HepG2 (cell line): Measurements from ENCODE around the gene RBM25. TPM values are rescaled to one million over a fixed set of nuclear protein-coding genes. Genes with fewer than 3 reads are reported as not detected.

Source experiments
- ATAC-seq: fragments of 200-7000 bp; cut with Tn5 transposase; 3 replicates; pipeline ENCODE4 v1.9.1; 2020; ENCODE audit warnings: mild to moderate bottlenecking, moderate library complexity
- BruUV-seq: library from RNA; stranded (reverse); fragments of 400-500 nt; replicated peaks from 2 replicates; lab custom pipeline; 2021; lab: Mats Ljungman, UMichigan
- CTCF ChIA-PET: fragments of 300-600 bp; formaldehyde crosslinking; extraction: SDS; loops from one replicate; lab custom pipeline; 2021; ENCODE audit warnings: low total read pairs, inconsistent platforms, low intra/inter-chr PET ratio; lab: Yijun Ruan, JAX
- POLR2A ChIA-PET: fragments of 350-600 bp; sonication (Branson Sonifier 250); formaldehyde crosslinking; loops from one replicate; lab custom pipeline; 2020; ENCODE audit warnings: antibody characterized with exemption, inconsistent platforms; lab: Yijun Ruan, JAX
- DNase-seq: peaks from one replicate; pipeline ENCODE4 v3.0.0-alpha.2; 2015; ENCODE audit warnings: low spot score
- FAIRE-seq: peaks from 3 replicates; lab custom pipeline; 2011; peaks lifted over from hg19 to GRCh38; lab: Jason Lieb, UNC
- H2AFZ ChIP-seq: one replicate; pipeline ENCODE4 v1.6.1; 2011; ENCODE audit warnings: low read length, inconsistent platforms
- H3K27ac ChIP-seq: fragments of 300-600 bp; 3 replicates; pipeline ENCODE4 v1.8.0; 2011; ENCODE audit warnings: mixed run types, mild to moderate bottlenecking, mixed read lengths, low read length, inconsistent platforms; ENCODE audit not compliant: insufficient read depth; ENCODE audit errors: extremely low read length
- H3K27me3 ChIP-seq, 2 experiments: fragments of 200-600 bp in 1 of 2; 2 replicates in 1 of 2; 3 replicates in 1 of 2; pipeline versions ENCODE4 v1.6.0 to v1.8.0; 2011; ENCODE audit warnings: low read length in 2 of 2, mild to moderate bottlenecking in 2 of 2, moderate library complexity in 2 of 2, inconsistent platforms in 1 of 2; ENCODE audit not compliant: insufficient read depth in 2 of 2, control insufficient read depth in 1 of 2
- H3K36me3 ChIP-seq, 2 experiments: fragments of 200-600 bp in 1 of 2; replicated peaks in 1 of 2; 2 replicates in 1 of 2; 3 replicates in 1 of 2; pipeline versions ENCODE4 v1.5.1 to v1.8.0; 2011; ENCODE audit warnings: low read length in 2 of 2, inconsistent platforms in 1 of 2; ENCODE audit not compliant: insufficient read depth in 2 of 2, control insufficient read depth in 1 of 2
- H3K4me1 ChIP-seq: 2 replicates; pipeline ENCODE4 v1.5.1; 2012; ENCODE audit warnings: low read length, inconsistent platforms; ENCODE audit not compliant: insufficient read depth
- H3K4me2 ChIP-seq: 2 replicates; pipeline ENCODE4 v1.6.0; 2011; ENCODE audit warnings: low read depth, low read length, inconsistent platforms
- H3K4me3 ChIP-seq, 3 experiments: fragments of 200-600 bp in 1 of 3; sonication (generic), shearing (Covaris generic) in 1 of 3; replicated peaks in 1 of 3; 2 replicates each; pipeline ENCODE4 v1.5.1; 2011 to 2016; ENCODE audit warnings: low read length in 3 of 3, inconsistent platforms in 2 of 3, low read depth in 2 of 3, mild to moderate bottlenecking in 2 of 3, control low read depth in 1 of 3, mixed read lengths in 1 of 3; ENCODE audit not compliant: insufficient read depth in 1 of 3
- H3K79me2 ChIP-seq: one replicate; pipeline ENCODE4 v1.6.1; 2011; ENCODE audit warnings: low read length, inconsistent platforms; ENCODE audit not compliant: insufficient read depth
- H3K9ac ChIP-seq: 2 replicates; pipeline ENCODE4 v1.6.0; 2011; ENCODE audit warnings: mild to moderate bottlenecking, low read depth, low read length, inconsistent platforms; ENCODE audit not compliant: insufficient read depth
- H3K9me3 ChIP-seq: 2 replicates; pipeline ENCODE4 v1.5.1; 2012; ENCODE audit warnings: mild to moderate bottlenecking, low read length
- H4K20me1 ChIP-seq: 2 replicates; pipeline ENCODE4 v1.6.0; 2011; ENCODE audit warnings: inconsistent platforms, mild to moderate bottlenecking, low read length, moderate library complexity; ENCODE audit not compliant: insufficient read depth
- ARID3A ChIP-seq: IDR thresholded peaks from 2 replicates; pipeline ENCODE4 v1.6.1; 2012; ENCODE audit warnings: low read depth, low read length, improper control_type of control experiment
- CTCF ChIP-seq: sonication (generic); formaldehyde crosslinking; IDR thresholded peaks from 2 replicates; pipeline ENCODE4 v1.5.0; 2020; ENCODE audit warnings: mild to moderate bottlenecking, missing genetic modification reagents, moderate library complexity
- ETS1 ChIP-seq: sonication (generic); formaldehyde crosslinking; IDR thresholded peaks from 2 replicates; pipeline ENCODE4 v1.4.0; 2020; ENCODE audit warnings: missing genetic modification reagents
- KAT7 ChIP-seq: IDR thresholded peaks from 2 replicates; pipeline ENCODE4 v1.6.1; 2018; ENCODE audit warnings: borderline replicate concordance, missing compliant biosample characterization
- REL ChIP-seq: sonication (generic); formaldehyde crosslinking; conservative IDR thresholded peaks from 2 replicates; pipeline ENCODE4 v1.8.0; 2022; ENCODE audit warnings: mild to moderate bottlenecking, missing genetic modification reagents, moderate library complexity
- STAG1 ChIP-seq: sonication (generic); formaldehyde crosslinking; IDR thresholded peaks from 2 replicates; pipeline ENCODE4 v1.4.0; 2020; ENCODE audit warnings: missing genetic modification reagents
- THAP9 ChIP-seq: sonication (generic); formaldehyde crosslinking; IDR thresholded peaks from 2 replicates; pipeline ENCODE4; 2020; ENCODE audit warnings: missing genetic modification reagents, mild to moderate bottlenecking, borderline replicate concordance
- ZNF83 ChIP-seq: sonication (generic); formaldehyde crosslinking; IDR thresholded peaks from 2 replicates; pipeline ENCODE4 v1.4.0; 2020; ENCODE audit warnings: missing genetic modification reagents, mild to moderate bottlenecking, borderline replicate concordance
- WGBS: methylation state at CpG from one replicate; pipeline ENCODE4 v1.1.6; 2017; ENCODE audit warnings: low lambda C conversion rate; 5-methylcytosine and 5-hydroxymethylcytosine counted together
- in situ Hi-C: cut with HindIII; loops from 2 replicates; pipeline ENCODE4 v1.10.0; 2017; ENCODE audit warnings: low pct_unique_long_range_greater_than_20kb; ENCODE audit not compliant: extremely low pct_ligation_motif_present
- intact Hi-C: fragments of 100-400 bp; cut with micrococcal nuclease; formaldehyde crosslinking; loops from one replicate; pipeline ENCODE4 v1.10.0; 2022; ENCODE audit not compliant: unreplicated experiment
- polyA plus RNA-seq, 8 experiments: library from polyadenylated mRNA; depleted of rRNA in 3 of 8; stranded (reverse) in 7 of 8; unstranded in 1 of 8; fragments of >200 nt; fragmentation: Illumina TruSeq in 4 of 8; extraction: Trizol in 4 of 8; gene quantifications; 2 replicates each; pipeline versions ENCODE4 v1.2.1 to v1.2.3, GENCODE V29; 2011 to 2016; ENCODE audit warnings: low read depth in 4 of 8, missing spikeins in 1 of 8, mixed read lengths in 1 of 8; ENCODE audit not compliant: insufficient read depth in 1 of 8
- total RNA-seq, 5 experiments: library from RNA; depleted of rRNA; stranded (reverse); fragments of >200 nt; fragmentation: Illumina TruSeq; extraction: Trizol; gene quantifications; 2 replicates each; pipeline ENCODE4 v1.2.3, GENCODE V29; 2016; ENCODE audit warnings: low read depth in 1 of 5

RBM25 gene
- total and polyA plus RNA-seq, 2 of the 13 experiments (the other 11 are each of a cell fraction or from before 2014, with no cell fraction given), result 34.1 to 65.9 TPM

GRCh38 chr14:73172500-73172899 is 114.2 kb downstream of the RBM25 start:
- Histone ChIP-seq H3K4me3 (no peak overlapping the region), H3K27ac (no peak overlapping the region), H3K4me1 (peaks cover 11% of the 10 kb centered on the region; the same call in 1 of the 2 replicates), H3K36me3 (peaks cover 11 to 46% of the 10 kb centered on the region in 2 experiments), H4K20me1 (no peaks in the 10 kb centered on the region), H3K79me2 (no peaks in the 10 kb centered on the region), H3K9me3 (no peaks in the 10 kb centered on the region), H3K9ac (no peak overlapping the region), H2AFZ (no peak overlapping the region), H3K27me3 (no peaks in the 10 kb centered on the region), H3K4me2 (no peak overlapping the region)
- TF ChIP-seq ZNF83 (CRISPR knock-in tag) (no peak), ETS1 (CRISPR knock-in tag) (no peak), KAT7 (CRISPR knock-in tag) (no peak)
- in situ Hi-C loops, result no loop called here
- POLR2A ChIA-PET, result no interaction called here
- ATAC-seq (no peak), DNase-seq (no peak), FAIRE-seq (no peak)
- CTCF ChIA-PET, result no interaction called here
- intact Hi-C loops, result no loop called here
- 96% methylated on average over 3 of the region's 3 CpGs for WGBS
- no TSS peak for BruUV-seq

- Histone ChIP-seq H3K36me3 (peaks cover 11 to 47% of the 10 kb centered on the region in 2 experiments), H2AFZ (no peak overlapping the region), H3K4me3 (no peak overlapping the region), H3K27me3 (no peaks in the 10 kb centered on the region), H3K9me3 (no peaks in the 10 kb centered on the region), H3K4me1 (peaks cover 11% of the 10 kb centered on the region; the same call in 1 of the 2 replicates), H3K27ac (no peak overlapping the region), H4K20me1 (no peaks in the 10 kb centered on the region), H3K4me2 (no peak overlapping the region), H3K9ac (no peak overlapping the region), H3K79me2 (no peaks in the 10 kb centered on the region)
- ATAC-seq (no peak), FAIRE-seq (no peak), DNase-seq (peak; percentile 24)
- CTCF ChIA-PET, result no interaction called here
- intact Hi-C loops (no loop called here), in situ Hi-C loops (no loop called here)
- no TSS peak for BruUV-seq
- 65% methylated on average over 3 of the region's 3 CpGs for WGBS
- TF ChIP-seq CTCF (CRISPR knock-in tag) (peak; percentile 27; the same call in 1 of the 2 replicates), THAP9 (CRISPR knock-in tag) (no peak), ARID3A (0 out of 2 replicates have a peak, but pooled peaks have one; percentile 45), REL (CRISPR knock-in tag) (no peak), STAG1 (CRISPR knock-in tag) (peak; percentile 53)
- POLR2A ChIA-PET, result no interaction called here
Measured at GRCh38 chr14:73173092-73173735, 114.9 kb downstream of the RBM25 start.
